DOHH2 (cell line): ENCODE measurements around the gene GGT6.

Experiments
- EZH2phosphoT487 ChIP-seq: fragments of 200-600 bp; sonication (generic); IDR thresholded peaks from 2 replicates; pipeline ENCODE4 v1.6.1; 2017; ENCODE audit warnings: borderline replicate concordance, mild to moderate bottlenecking, antibody characterized with exemption, low read length, moderate library complexity, mixed read lengths
- TF ChIP-seq, protein P1 (sequence below): fragments of 200-600 bp; sonication (generic); IDR thresholded peaks from one replicate; pipeline ENCODE4 v1.5.1; 2014; ENCODE audit warnings: antibody characterized with exemption, mild to moderate bottlenecking, low read depth, low read length; ENCODE audit not compliant: poor library complexity, severe bottlenecking

DNA sequence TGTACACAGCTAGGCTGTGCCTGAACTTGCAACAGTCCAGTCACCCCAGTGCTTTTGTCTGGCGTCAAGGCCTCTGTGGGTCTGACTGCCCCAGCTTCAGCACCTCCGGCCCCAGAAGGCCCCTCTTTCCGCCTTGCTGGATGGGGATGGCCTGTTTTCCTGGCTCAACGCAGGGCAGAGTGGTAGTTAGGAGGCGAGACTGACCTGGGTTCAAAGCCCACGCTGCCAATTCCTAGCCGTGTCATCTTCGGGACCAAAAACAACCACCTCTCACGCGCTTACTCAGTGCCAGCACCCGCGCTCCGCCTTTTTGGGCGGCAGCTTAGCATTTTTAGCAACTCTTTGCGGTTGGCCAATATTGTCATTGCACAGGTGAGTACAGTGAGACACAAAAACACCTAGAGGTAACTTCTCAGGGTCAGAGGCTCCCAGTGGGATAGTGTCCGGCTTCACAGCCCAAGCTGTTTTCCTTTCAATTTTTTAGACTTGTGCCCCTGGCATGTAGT is 9.8 kb downstream of the GGT6 start:
- no peak for TF ChIP-seq EZH2phosphoT487
- TF ChIP-seq, protein P1, sequence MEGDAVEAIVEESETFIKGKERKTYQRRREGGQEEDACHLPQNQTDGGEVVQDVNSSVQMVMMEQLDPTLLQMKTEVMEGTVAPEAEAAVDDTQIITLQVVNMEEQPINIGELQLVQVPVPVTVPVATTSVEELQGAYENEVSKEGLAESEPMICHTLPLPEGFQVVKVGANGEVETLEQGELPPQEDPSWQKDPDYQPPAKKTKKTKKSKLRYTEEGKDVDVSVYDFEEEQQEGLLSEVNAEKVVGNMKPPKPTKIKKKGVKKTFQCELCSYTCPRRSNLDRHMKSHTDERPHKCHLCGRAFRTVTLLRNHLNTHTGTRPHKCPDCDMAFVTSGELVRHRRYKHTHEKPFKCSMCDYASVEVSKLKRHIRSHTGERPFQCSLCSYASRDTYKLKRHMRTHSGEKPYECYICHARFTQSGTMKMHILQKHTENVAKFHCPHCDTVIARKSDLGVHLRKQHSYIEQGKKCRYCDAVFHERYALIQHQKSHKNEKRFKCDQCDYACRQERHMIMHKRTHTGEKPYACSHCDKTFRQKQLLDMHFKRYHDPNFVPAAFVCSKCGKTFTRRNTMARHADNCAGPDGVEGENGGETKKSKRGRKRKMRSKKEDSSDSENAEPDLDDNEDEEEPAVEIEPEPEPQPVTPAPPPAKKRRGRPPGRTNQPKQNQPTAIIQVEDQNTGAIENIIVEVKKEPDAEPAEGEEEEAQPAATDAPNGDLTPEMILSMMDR: no peak
